OCI-LY7 (cell line): ENCODE results near the gene AQP12A. TPM values are rescaled to one million over a fixed set of nuclear protein-coding genes. Genes with fewer than 3 reads are reported as not detected.

Experiments used
- BruUV-seq: library from RNA; stranded (reverse); fragments of 400-500 nt; replicated peaks from 2 replicates; lab custom pipeline; 2021; lab: Mats Ljungman, UMichigan
- CTCF ChIA-PET: fragments of 300-600 bp; sonication (Branson Sonifier 250); formaldehyde crosslinking; loops from one replicate; lab custom pipeline; 2022; ENCODE audit warnings: antibody characterized with exemption; ENCODE audit not compliant: unreplicated experiment; lab: Charles Lee
- POLR2A ChIA-PET: fragments of 300-600 bp; sonication (Branson Sonifier 250); formaldehyde crosslinking; loops from one replicate; lab custom pipeline; 2022; ENCODE audit warnings: antibody characterized with exemption; lab: Charles Lee
- DNase-seq: peaks from one replicate; pipeline ENCODE4 v3.0.0-alpha.2; 2015; ENCODE audit warnings: low spot score
- H2AFZ ChIP-seq: fragments of 200-600 bp; sonication (generic), shearing (Covaris generic); 2 replicates; pipeline ENCODE4 v1.6.1; 2014; ENCODE audit warnings: mild to moderate bottlenecking, antibody characterized with exemption, low read length, moderate library complexity
- H3K27ac ChIP-seq: fragments of 200-600 bp; sonication (generic); 2 replicates; pipeline ENCODE4 v1.5.1; 2014; ENCODE audit warnings: mixed run types, low read depth, mild to moderate bottlenecking, moderate library complexity, low read length, inconsistent platforms; ENCODE audit not compliant: poor library complexity, severe bottlenecking
- H3K36me3 ChIP-seq: fragments of 200-600 bp; sonication (generic); 2 replicates; pipeline ENCODE4 v1.6.1; 2014; ENCODE audit warnings: mild to moderate bottlenecking, antibody characterized with exemption, low read length, moderate library complexity, mixed read lengths; ENCODE audit not compliant: insufficient read depth
- H3K4me1 ChIP-seq: fragments of 200-600 bp; sonication (generic); 2 replicates; pipeline ENCODE4 v1.5.1; 2014; ENCODE audit warnings: mild to moderate bottlenecking, low read length; ENCODE audit not compliant: insufficient read depth, poor library complexity, severe bottlenecking
- H3K4me2 ChIP-seq: fragments of 200-600 bp; sonication (generic); 2 replicates; pipeline ENCODE4 v1.6.1; 2014; ENCODE audit warnings: mild to moderate bottlenecking, low read length
- H3K4me3 ChIP-seq: fragments of 200-600 bp; sonication (generic); 2 replicates; pipeline ENCODE4 v1.5.1; 2014; ENCODE audit warnings: mild to moderate bottlenecking, low read depth, low read length; ENCODE audit not compliant: poor library complexity, severe bottlenecking
- H3K79me2 ChIP-seq: fragments of 200-600 bp; sonication (generic); 2 replicates; pipeline ENCODE4 v1.6.1; 2016; ENCODE audit warnings: low read depth, mild to moderate bottlenecking, low read length, moderate library complexity, mixed read lengths; ENCODE audit not compliant: insufficient read depth
- H3K9me2 ChIP-seq: fragments of 200-600 bp; sonication (generic); 2 replicates; pipeline ENCODE4 v1.6.1; 2016; ENCODE audit warnings: mild to moderate bottlenecking, low read length, mixed read lengths; ENCODE audit not compliant: insufficient read depth
- H3K9me3 ChIP-seq: fragments of 200-600 bp; sonication (generic); 2 replicates; pipeline ENCODE4 v1.6.1; 2014; ENCODE audit warnings: mild to moderate bottlenecking, mixed run types, low read length, mixed read lengths
- H4K20me1 ChIP-seq: fragments of 200-600 bp; sonication (generic); 2 replicates; pipeline ENCODE4 v1.6.1; 2014; ENCODE audit warnings: mild to moderate bottlenecking, antibody characterized with exemption, low read length, moderate library complexity, mixed read lengths; ENCODE audit not compliant: insufficient read depth
- CTCF ChIP-seq: fragments of 200-600 bp; sonication (generic); conservative IDR thresholded peaks from 2 replicates; pipeline ENCODE4 v1.5.1; 2014; ENCODE audit warnings: mild to moderate bottlenecking, antibody characterized with exemption, low read length, moderate library complexity, mixed read lengths
- EZH2phosphoT487 ChIP-seq: fragments of 200-600 bp; sonication (generic); IDR thresholded peaks from 2 replicates; pipeline ENCODE4 v1.6.1; 2018; ENCODE audit warnings: low read depth, borderline replicate concordance, mild to moderate bottlenecking, mixed run types, antibody characterized with exemption, low read length, moderate library complexity, mixed read lengths
- intact Hi-C: fragments of 100-400 bp; cut with micrococcal nuclease; formaldehyde crosslinking; loops from one replicate; pipeline ENCODE4 v1.10.0; 2022; ENCODE audit not compliant: unreplicated experiment
- total RNA-seq, 2 experiments: library from RNA; depleted of rRNA in 1 of 2; stranded (reverse); fragments of >200 nt in 1 of 2; shearing (Covaris generic) in 1 of 2; gene quantifications; 2 replicates each; pipeline ENCODE4 v1.2.3, GENCODE V29; 2014 to 2022

The AQP12A gene
- total RNA-seq, 2 experiments from 2014 or later: not detected

- ChIA-PET POLR2A (no interaction called here), CTCF (no interaction called here)
- no peaks in the 10 kb centered on the region for H3K9me3 ChIP-seq
- H2AFZ ChIP-seq: no peak overlapping the region
- no peak overlapping the region for H3K27ac ChIP-seq
- no TSS peak for BruUV-seq
- H3K9me2 ChIP-seq: no peaks in the 10 kb centered on the region
- no peaks in the 10 kb centered on the region for H3K36me3 ChIP-seq
- H4K20me1 ChIP-seq: no peaks in the 10 kb centered on the region
- no peaks in the 10 kb centered on the region for H3K79me2 ChIP-seq
- H3K4me2 ChIP-seq: no peak overlapping the region
- no peaks in the 10 kb centered on the region for H3K4me1 ChIP-seq
- TF ChIP-seq EZH2phosphoT487: no peak
- TF ChIP-seq CTCF: no peak
- no peak for DNase-seq
- no peak overlapping the region for H3K4me3 ChIP-seq
- intact Hi-C loops: no loop called here
These were observed 45.3 kb upstream of the AQP12A start for GRCh38 chr2:240646176-240646899.

- Histone ChIP-seq H4K20me1 (no peaks in the 10 kb centered on the region), H2AFZ (no peak overlapping the region), H3K27ac (no peak overlapping the region), H3K4me3 (no peak overlapping the region), H3K4me2 (no peak overlapping the region), H3K36me3 (no peaks in the 10 kb centered on the region), H3K9me2 (no peaks in the 10 kb centered on the region), H3K9me3 (no peaks in the 10 kb centered on the region), H3K4me1 (no peaks in the 10 kb centered on the region), H3K79me2 (no peaks in the 10 kb centered on the region)
- ChIA-PET POLR2A (no interaction called here), CTCF (no interaction called here)
- no TSS peak for BruUV-seq
- no peak for DNase-seq
- intact Hi-C loops: no loop called here
- TF ChIP-seq CTCF: no peak
- TF ChIP-seq EZH2phosphoT487: no peak
These were observed 44.7 kb upstream of the AQP12A start for GRCh38 chr2:240646900-240647502.

- no peak overlapping the region for H3K4me2 ChIP-seq
- H3K9me2 ChIP-seq: no peaks in the 10 kb centered on the region
- H3K4me1 ChIP-seq: no peaks in the 10 kb centered on the region
- TF ChIP-seq EZH2phosphoT487 (no peak), CTCF (no peak)
- no peak overlapping the region for H3K27ac ChIP-seq
- no peak overlapping the region for H3K4me3 ChIP-seq
- H3K79me2 ChIP-seq: no peaks in the 10 kb centered on the region
- ChIA-PET CTCF (no interaction called here), POLR2A (no interaction called here)
- no peaks in the 10 kb centered on the region for H3K36me3 ChIP-seq
- intact Hi-C loops: no loop called here
- no peaks in the 10 kb centered on the region for H3K9me3 ChIP-seq
- H2AFZ ChIP-seq: no peak overlapping the region
- BruUV-seq: no TSS peak
- H4K20me1 ChIP-seq: no peaks in the 10 kb centered on the region
- no peak for DNase-seq
These were observed 44.0 kb upstream of the AQP12A start for GRCh38 chr2:240647503-240648154.
